SK-N-SH treated with all-trans-retinoic acid at 6 μM for 48 hours (cell line): Measurements from ENCODE around the gene PEX1.

Source experiments
- ATAC-seq: fragments of 200-7000 bp; cut with Tn5 transposase; 3 replicates; pipeline ENCODE4 v1.9.1; 2020; ENCODE audit warnings: mild to moderate bottlenecking, moderate library complexity
- BACH2 ChIP-seq: fragments of 250-450 bp; sonication (Bioruptor Pico); IDR thresholded peaks from 2 replicates; pipeline ENCODE4 v1.9.0; 2021; ENCODE audit warnings: mild to moderate bottlenecking, borderline replicate concordance
- CSDC2 ChIP-seq: fragments of 250-450 bp; sonication (Bioruptor Pico); IDR thresholded peaks from 2 replicates; pipeline ENCODE4 v1.5.0; 2020; ENCODE audit warnings: mild to moderate bottlenecking, moderate library complexity
- ESRRG ChIP-seq: fragments of 250-450 bp; sonication (Bioruptor Pico); IDR thresholded peaks from 2 replicates; pipeline ENCODE4 v1.6.1; 2021; ENCODE audit warnings: mild to moderate bottlenecking
- ISL1 ChIP-seq: fragments of 250-450 bp; sonication (Bioruptor Pico); IDR thresholded peaks from 2 replicates; pipeline ENCODE4 v2.1.2; 2022; ENCODE audit warnings: mild to moderate bottlenecking, moderate library complexity
- OSR1 ChIP-seq: fragments of 250-450 bp; sonication (Bioruptor Pico); IDR thresholded peaks from 2 replicates; pipeline ENCODE4 v1.8.0; 2022; ENCODE audit warnings: moderate library complexity, mild to moderate bottlenecking, inconsistent platforms
- PPARA ChIP-seq: fragments of 250-450 bp; sonication (Bioruptor Pico); IDR thresholded peaks from 2 replicates; pipeline ENCODE4 v1.5.0; 2020; ENCODE audit warnings: mild to moderate bottlenecking, borderline replicate concordance
- RARB ChIP-seq: fragments of 250-450 bp; sonication (Bioruptor Pico); IDR thresholded peaks from 2 replicates; pipeline ENCODE4 v1.8.0; 2021; ENCODE audit warnings: mild to moderate bottlenecking, moderate library complexity
- SNAI2 ChIP-seq: fragments of 250-450 bp; sonication (Bioruptor Pico); IDR thresholded peaks from 2 replicates; pipeline ENCODE4 v1.5.0; 2020; ENCODE audit warnings: mild to moderate bottlenecking, moderate library complexity
- TCF4 ChIP-seq: fragments of 250-450 bp; sonication (Bioruptor Pico); IDR thresholded peaks from 2 replicates; pipeline ENCODE4 v1.8.0; 2021; ENCODE audit warnings: mild to moderate bottlenecking, moderate library complexity, borderline replicate concordance
- TOX ChIP-seq: fragments of 250-450 bp; sonication (Bioruptor Pico); IDR thresholded peaks from 2 replicates; pipeline ENCODE4 v1.8.0; 2021; ENCODE audit warnings: mild to moderate bottlenecking, moderate library complexity, borderline replicate concordance
- ZC3H10 ChIP-seq: fragments of 250-450 bp; sonication (Bioruptor Pico); IDR thresholded peaks from 2 replicates; pipeline ENCODE4 v1.5.1; 2021; ENCODE audit warnings: mild to moderate bottlenecking, moderate library complexity
- ZFP3 ChIP-seq: fragments of 250-450 bp; sonication (Bioruptor Pico); IDR thresholded peaks from 2 replicates; pipeline ENCODE4 v1.5.0; 2020; ENCODE audit warnings: mild to moderate bottlenecking, moderate library complexity
- ZFP30 ChIP-seq: fragments of 450-650 bp; formaldehyde crosslinking; IDR thresholded peaks from 2 replicates; pipeline ENCODE4 v1.5.0; 2022; ENCODE audit warnings: mild to moderate bottlenecking, moderate library complexity
- ZNF565 ChIP-seq: fragments of 450-650 bp; formaldehyde crosslinking; conservative IDR thresholded peaks from 2 replicates; pipeline ENCODE4 v1.5.0; 2020; ENCODE audit warnings: low read depth, mild to moderate bottlenecking, moderate library complexity
- ZNF70 ChIP-seq: fragments of 450-650 bp; formaldehyde crosslinking; IDR thresholded peaks from 2 replicates; pipeline ENCODE4 v1.5.0; 2020; ENCODE audit warnings: mild to moderate bottlenecking, moderate library complexity
- ZNF8 ChIP-seq: fragments of 450-650 bp; formaldehyde crosslinking; IDR thresholded peaks from 2 replicates; pipeline ENCODE4 v1.5.0; 2020; ENCODE audit warnings: mild to moderate bottlenecking, moderate library complexity
- TF ChIP-seq, protein P1 (sequence below): fragments of 250-450 bp; sonication (Bioruptor Pico); IDR thresholded peaks from 2 replicates; pipeline ENCODE4 v1.5.0; 2020; ENCODE audit warnings: mild to moderate bottlenecking, moderate library complexity
- TF ChIP-seq, protein P2 (sequence below): fragments of 250-450 bp; sonication (Bioruptor Pico); IDR thresholded peaks from 2 replicates; pipeline ENCODE4 v1.8.0; 2020; ENCODE audit warnings: mild to moderate bottlenecking, moderate library complexity, borderline replicate concordance
- TF ChIP-seq, protein P3 (sequence below): fragments of 250-450 bp; sonication (Bioruptor Pico); IDR thresholded peaks from 2 replicates; pipeline ENCODE4 v1.8.0; 2021; ENCODE audit warnings: low read depth, mild to moderate bottlenecking, moderate library complexity, borderline replicate concordance
- TF ChIP-seq, protein P4 (sequence below): fragments of 250-450 bp; sonication (Bioruptor Pico); IDR thresholded peaks from 2 replicates; pipeline ENCODE4 v1.5.1; 2021; ENCODE audit warnings: mild to moderate bottlenecking, moderate library complexity

PEX1 gene

DNA sequence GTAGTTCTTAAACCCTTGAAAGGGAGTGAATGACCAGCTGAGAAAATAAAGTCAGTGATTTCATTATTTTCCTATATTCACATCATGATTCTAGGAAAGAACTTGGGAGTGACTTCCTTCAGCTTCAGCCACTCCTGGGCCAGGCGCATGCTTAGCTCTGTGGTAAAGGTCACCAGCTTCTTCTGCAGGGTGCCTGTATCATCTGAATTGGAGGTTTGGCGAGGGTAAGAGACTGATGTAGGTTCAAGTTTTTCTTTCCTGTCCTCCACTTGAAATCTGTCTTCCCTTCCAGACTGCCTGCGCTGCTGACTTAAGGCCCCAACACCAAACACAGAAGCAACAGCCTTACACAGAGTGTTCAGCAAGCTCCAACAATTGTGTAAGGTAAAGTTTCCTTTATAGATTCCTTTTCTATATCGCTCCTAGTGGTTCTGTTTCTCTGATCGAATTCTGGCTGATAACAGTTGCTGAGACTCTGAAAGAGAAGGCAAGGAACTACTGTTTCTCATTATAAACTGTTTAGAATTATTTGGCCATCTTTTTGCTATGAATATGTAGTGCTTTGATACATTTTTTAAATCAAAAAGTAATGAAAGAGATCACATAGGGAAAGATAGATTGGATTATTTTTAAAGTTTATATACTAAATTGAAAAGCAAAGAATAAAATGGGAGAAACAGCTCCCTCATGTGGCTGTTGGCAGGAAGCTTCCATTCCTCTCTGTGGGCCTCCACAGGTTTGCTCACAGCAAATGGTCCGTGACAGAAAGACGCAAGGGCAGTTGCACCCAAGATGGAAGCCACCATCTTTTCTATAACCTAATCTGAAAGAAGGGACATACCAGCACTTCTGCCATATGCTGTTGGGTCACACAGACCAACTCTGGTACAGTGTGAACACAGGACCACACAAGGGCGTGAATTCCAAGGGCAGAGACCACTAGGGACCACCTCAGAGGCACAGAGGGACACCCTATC lies 67.0 kb downstream of the PEX1 start:
- TF ChIP-seq ESRRG (no peak), ZFP3 (CRISPR knock-in tag) (no peak), TOX (CRISPR knock-in tag) (0 out of 2 replicates have a peak, but pooled peaks have one; percentile 20), ZNF70 (CRISPR knock-in tag) (no peak)

DNA sequence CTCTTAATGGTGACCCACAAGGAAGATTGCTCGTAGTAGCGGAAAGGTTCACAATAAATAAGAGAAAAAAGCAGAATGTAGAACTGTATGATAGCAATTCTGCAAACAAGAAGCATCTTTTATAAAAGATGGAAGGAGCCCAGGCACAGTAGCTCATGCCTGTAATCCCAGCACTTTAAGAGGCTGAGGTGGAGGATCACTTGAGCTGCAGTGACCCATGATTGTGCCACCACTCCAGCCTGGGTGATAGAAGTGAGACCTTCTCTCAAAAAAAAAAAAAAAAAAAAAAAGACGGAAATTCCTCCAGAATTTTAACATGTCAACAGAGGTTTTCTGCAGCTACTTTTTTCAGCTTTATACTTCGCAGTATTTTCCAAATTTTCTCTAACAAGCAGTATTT lies 67.8 kb downstream of the PEX1 start:
- ATAC-seq, result no peak
- TF ChIP-seq RARB (CRISPR knock-in tag), result no peak
- TF ChIP-seq ZNF70 (CRISPR knock-in tag), result no peak
- TF ChIP-seq, protein P1, sequence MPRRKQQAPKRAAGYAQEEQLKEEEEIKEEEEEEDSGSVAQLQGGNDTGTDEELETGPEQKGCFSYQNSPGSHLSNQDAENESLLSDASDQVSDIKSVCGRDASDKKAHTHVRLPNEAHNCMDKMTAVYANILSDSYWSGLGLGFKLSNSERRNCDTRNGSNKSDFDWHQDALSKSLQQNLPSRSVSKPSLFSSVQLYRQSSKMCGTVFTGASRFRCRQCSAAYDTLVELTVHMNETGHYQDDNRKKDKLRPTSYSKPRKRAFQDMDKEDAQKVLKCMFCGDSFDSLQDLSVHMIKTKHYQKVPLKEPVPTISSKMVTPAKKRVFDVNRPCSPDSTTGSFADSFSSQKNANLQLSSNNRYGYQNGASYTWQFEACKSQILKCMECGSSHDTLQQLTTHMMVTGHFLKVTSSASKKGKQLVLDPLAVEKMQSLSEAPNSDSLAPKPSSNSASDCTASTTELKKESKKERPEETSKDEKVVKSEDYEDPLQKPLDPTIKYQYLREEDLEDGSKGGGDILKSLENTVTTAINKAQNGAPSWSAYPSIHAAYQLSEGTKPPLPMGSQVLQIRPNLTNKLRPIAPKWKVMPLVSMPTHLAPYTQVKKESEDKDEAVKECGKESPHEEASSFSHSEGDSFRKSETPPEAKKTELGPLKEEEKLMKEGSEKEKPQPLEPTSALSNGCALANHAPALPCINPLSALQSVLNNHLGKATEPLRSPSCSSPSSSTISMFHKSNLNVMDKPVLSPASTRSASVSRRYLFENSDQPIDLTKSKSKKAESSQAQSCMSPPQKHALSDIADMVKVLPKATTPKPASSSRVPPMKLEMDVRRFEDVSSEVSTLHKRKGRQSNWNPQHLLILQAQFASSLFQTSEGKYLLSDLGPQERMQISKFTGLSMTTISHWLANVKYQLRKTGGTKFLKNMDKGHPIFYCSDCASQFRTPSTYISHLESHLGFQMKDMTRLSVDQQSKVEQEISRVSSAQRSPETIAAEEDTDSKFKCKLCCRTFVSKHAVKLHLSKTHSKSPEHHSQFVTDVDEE (CRISPR knock-in tag), result no peak
- no peak for TF ChIP-seq ZFP3 (CRISPR knock-in tag)
- no peak for TF ChIP-seq ZC3H10 (CRISPR knock-in tag)
- TF ChIP-seq BACH2 (CRISPR knock-in tag), result no peak
- no peak for TF ChIP-seq CSDC2 (CRISPR knock-in tag)
- TF ChIP-seq ISL1 (CRISPR knock-in tag), result no peak
- no peak for TF ChIP-seq TOX (CRISPR knock-in tag)
- TF ChIP-seq, protein P2, sequence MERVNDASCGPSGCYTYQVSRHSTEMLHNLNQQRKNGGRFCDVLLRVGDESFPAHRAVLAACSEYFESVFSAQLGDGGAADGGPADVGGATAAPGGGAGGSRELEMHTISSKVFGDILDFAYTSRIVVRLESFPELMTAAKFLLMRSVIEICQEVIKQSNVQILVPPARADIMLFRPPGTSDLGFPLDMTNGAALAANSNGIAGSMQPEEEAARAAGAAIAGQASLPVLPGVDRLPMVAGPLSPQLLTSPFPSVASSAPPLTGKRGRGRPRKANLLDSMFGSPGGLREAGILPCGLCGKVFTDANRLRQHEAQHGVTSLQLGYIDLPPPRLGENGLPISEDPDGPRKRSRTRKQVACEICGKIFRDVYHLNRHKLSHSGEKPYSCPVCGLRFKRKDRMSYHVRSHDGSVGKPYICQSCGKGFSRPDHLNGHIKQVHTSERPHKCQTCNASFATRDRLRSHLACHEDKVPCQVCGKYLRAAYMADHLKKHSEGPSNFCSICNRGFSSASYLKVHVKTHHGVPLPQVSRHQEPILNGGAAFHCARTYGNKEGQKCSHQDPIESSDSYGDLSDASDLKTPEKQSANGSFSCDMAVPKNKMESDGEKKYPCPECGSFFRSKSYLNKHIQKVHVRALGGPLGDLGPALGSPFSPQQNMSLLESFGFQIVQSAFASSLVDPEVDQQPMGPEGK (CRISPR knock-in tag), result no peak
- no peak for TF ChIP-seq ZNF565 (CRISPR knock-in tag)
- no peak for TF ChIP-seq SNAI2 (CRISPR knock-in tag)
- TF ChIP-seq, protein P3, sequence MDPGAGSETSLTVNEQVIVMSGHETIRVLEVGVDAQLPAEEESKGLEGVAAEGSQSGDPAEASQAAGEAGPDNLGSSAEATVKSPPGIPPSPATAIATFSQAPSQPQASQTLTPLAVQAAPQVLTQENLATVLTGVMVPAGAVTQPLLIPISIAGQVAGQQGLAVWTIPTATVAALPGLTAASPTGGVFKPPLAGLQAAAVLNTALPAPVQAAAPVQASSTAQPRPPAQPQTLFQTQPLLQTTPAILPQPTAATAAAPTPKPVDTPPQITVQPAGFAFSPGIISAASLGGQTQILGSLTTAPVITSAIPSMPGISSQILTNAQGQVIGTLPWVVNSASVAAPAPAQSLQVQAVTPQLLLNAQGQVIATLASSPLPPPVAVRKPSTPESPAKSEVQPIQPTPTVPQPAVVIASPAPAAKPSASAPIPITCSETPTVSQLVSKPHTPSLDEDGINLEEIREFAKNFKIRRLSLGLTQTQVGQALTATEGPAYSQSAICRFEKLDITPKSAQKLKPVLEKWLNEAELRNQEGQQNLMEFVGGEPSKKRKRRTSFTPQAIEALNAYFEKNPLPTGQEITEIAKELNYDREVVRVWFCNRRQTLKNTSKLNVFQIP (CRISPR knock-in tag), result no peak
- TF ChIP-seq OSR1 (CRISPR knock-in tag), result no peak
- TF ChIP-seq, all 23 proteins: peak for 0

More for the DNA sequence above, 67.0 kb downstream of the PEX1 start:
- peak; percentile 92 for ATAC-seq

DNA sequence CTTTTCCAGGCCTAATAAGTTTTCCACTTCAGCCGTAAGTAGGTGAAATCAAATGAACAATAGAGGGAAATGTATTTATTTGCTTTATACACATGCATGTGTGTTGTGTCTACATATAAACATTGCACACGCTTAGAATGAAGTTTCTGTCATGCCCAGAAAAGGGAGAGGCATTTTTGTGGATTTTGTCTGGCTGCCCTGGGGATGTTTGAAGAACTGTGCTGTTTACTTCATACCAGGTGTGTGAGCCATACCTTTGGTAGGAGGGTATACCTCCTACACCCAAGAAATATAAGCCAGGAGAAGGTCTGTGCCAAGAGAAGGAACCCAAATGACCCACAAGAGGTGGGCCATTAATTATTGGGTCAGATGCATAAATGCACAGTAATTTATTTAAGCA lies 68.2 kb downstream of the PEX1 start:
- TF ChIP-seq, protein P1 (CRISPR knock-in tag), result no peak
- no peak for TF ChIP-seq OSR1 (CRISPR knock-in tag)
- no peak for TF ChIP-seq TOX (CRISPR knock-in tag)
- no peak for TF ChIP-seq TCF4
- TF ChIP-seq, protein P2 (CRISPR knock-in tag), result no peak
- no peak for TF ChIP-seq ZFP30 (CRISPR knock-in tag)
- no peak for TF ChIP-seq ZNF8 (CRISPR knock-in tag)
- TF ChIP-seq BACH2 (CRISPR knock-in tag), result no peak
- no peak for TF ChIP-seq ZNF70 (CRISPR knock-in tag)
- TF ChIP-seq ZFP3 (CRISPR knock-in tag), result no peak
- TF ChIP-seq ESRRG, result no peak
- TF ChIP-seq RARB (CRISPR knock-in tag), result no peak
- TF ChIP-seq PPARA (CRISPR knock-in tag), result no peak
- TF ChIP-seq, protein P4, sequence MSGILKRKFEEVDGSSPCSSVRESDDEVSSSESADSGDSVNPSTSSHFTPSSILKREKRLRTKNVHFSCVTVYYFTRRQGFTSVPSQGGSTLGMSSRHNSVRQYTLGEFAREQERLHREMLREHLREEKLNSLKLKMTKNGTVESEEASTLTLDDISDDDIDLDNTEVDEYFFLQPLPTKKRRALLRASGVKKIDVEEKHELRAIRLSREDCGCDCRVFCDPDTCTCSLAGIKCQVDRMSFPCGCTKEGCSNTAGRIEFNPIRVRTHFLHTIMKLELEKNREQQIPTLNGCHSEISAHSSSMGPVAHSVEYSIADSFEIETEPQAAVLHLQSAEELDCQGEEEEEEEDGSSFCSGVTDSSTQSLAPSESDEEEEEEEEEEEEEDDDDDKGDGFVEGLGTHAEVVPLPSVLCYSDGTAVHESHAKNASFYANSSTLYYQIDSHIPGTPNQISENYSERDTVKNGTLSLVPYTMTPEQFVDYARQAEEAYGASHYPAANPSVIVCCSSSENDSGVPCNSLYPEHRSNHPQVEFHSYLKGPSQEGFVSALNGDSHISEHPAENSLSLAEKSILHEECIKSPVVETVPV (CRISPR knock-in tag), result no peak
- ATAC-seq, result no peak
